ENCODE measurements around the gene PLD6. TPM values are rescaled to one million over a fixed set of nuclear protein-coding genes. Genes with fewer than 3 reads are reported as not detected.
A peak's percentile ranks its signal among the peaks of the same experiment; 100 is the strongest.

The PLD6 gene
- polyA plus RNA-seq, 1 donor (not counting 4 experiments of a cell fraction or from before 2014, with no cell fraction given): 1.6 TPM

GRCh38 chr17:17157041-17157440, 49.1 kb downstream of the PLD6 start:
- Histone ChIP-seq H3K36me3 (ENCODE audit: control insufficient read depth in 2 of 2, extremely low read depth in 1 of 2, insufficient read depth in 2 of 2, low read length in 2 of 2) (peaks cover 59% of the 10 kb centered on the region in 2 experiments), H3K4me3 (ENCODE audit: control insufficient read depth in 2 of 3, extremely low read depth in 1 of 3, insufficient read depth in 2 of 3, low read depth in 1 of 3, low read length in 3 of 3) (no peak overlapping the region), H3K9ac (ENCODE audit: control insufficient read depth, extremely low read depth, insufficient read depth, low read length) (peak overlapping the region; percentile 45), H4K20me1 (ENCODE audit: control insufficient read depth, extremely low read depth, insufficient read depth, low read length) (peaks cover 6% of the 10 kb centered on the region), H3K79me2 (ENCODE audit: control insufficient read depth, insufficient read depth, low read length) (peaks cover 2% of the 10 kb centered on the region), H3K27me3 (ENCODE audit: control insufficient read depth, extremely low read depth, insufficient read depth, low read length) (no peaks in the 10 kb centered on the region), H3K9me3 (ENCODE audit: control insufficient read depth, low read depth, low read length) (no peaks in the 10 kb centered on the region), H3K4me2 (ENCODE audit: control insufficient read depth, extremely low read depth, insufficient read depth, low read depth, low read length) (no peak overlapping the region), H3K9me1 (ENCODE audit: control insufficient read depth, extremely low read depth, insufficient read depth, low read length) (peaks cover 7% of the 10 kb centered on the region), H3K4me1 (ENCODE audit: control insufficient read depth, extremely low read depth, insufficient read depth, low read length) (peaks cover 37% of the 10 kb centered on the region), H3K27ac (ENCODE audit: control insufficient read depth, insufficient read depth, low read length) (peak overlapping the region; percentile 53), H2AFZ (ENCODE audit: control insufficient read depth, low read length) (no peak overlapping the region)
- no peak for TF ChIP-seq EZH2 (IDR thresholded peaks at IDR 0.05; ENCODE audit: low read length)
- TF ChIP-seq CTCF (optimal IDR thresholded peaks at IDR 0.05 in 1 of 3, IDR thresholded peaks at IDR 0.05 in 1 of 3, conservative IDR thresholded peaks at IDR 0.05 in 1 of 3; ENCODE audit: extremely low read depth in 1 of 3, insufficient read depth in 2 of 3, low read length in 3 of 3): no peak
- dilution Hi-C loops (cut with MboI; ENCODE audit: extremely low pct_ligation_motif_present, low sequenced_read_pairs): no loop called here
- FAIRE-seq (no peak), DNase-seq (ENCODE audit: low read depth, low spot score) (no peak)

GRCh38 chr17:17156511-17156910, 49.6 kb downstream of the PLD6 start:
- peak overlapping the region; percentile 53 for H3K27ac ChIP-seq (ENCODE audit: control insufficient read depth, insufficient read depth, low read length)
- no peak overlapping the region for H2AFZ ChIP-seq (ENCODE audit: control insufficient read depth, low read length)
- peaks cover 7% of the 10 kb centered on the region for H3K9me1 ChIP-seq (ENCODE audit: control insufficient read depth, extremely low read depth, insufficient read depth, low read length)
- H3K27me3 ChIP-seq (ENCODE audit: control insufficient read depth, extremely low read depth, insufficient read depth, low read length): no peaks in the 10 kb centered on the region
- dilution Hi-C loops (cut with MboI; ENCODE audit: extremely low pct_ligation_motif_present, low sequenced_read_pairs): no loop called here
- H3K9ac ChIP-seq (ENCODE audit: control insufficient read depth, extremely low read depth, insufficient read depth, low read length): peak overlapping the region; percentile 45
- peaks cover 6% of the 10 kb centered on the region for H4K20me1 ChIP-seq (ENCODE audit: control insufficient read depth, extremely low read depth, insufficient read depth, low read length)
- H3K9me3 ChIP-seq (ENCODE audit: control insufficient read depth, low read depth, low read length): no peaks in the 10 kb centered on the region
- no peak for DNase-seq (ENCODE audit: low read depth, low spot score)
- H3K4me2 ChIP-seq (ENCODE audit: control insufficient read depth, extremely low read depth, insufficient read depth, low read depth, low read length): peak overlapping the region; percentile 43
- H3K79me2 ChIP-seq (ENCODE audit: control insufficient read depth, insufficient read depth, low read length): peaks cover 2% of the 10 kb centered on the region
- H3K4me3 ChIP-seq (ENCODE audit: control insufficient read depth in 2 of 3, extremely low read depth in 1 of 3, insufficient read depth in 2 of 3, low read depth in 1 of 3, low read length in 3 of 3): no peak overlapping the region
- no peak for TF ChIP-seq CTCF (optimal IDR thresholded peaks at IDR 0.05 in 1 of 3, IDR thresholded peaks at IDR 0.05 in 1 of 3, conservative IDR thresholded peaks at IDR 0.05 in 1 of 3; ENCODE audit: extremely low read depth in 1 of 3, insufficient read depth in 2 of 3, low read length in 3 of 3)
- TF ChIP-seq EZH2 (IDR thresholded peaks at IDR 0.05; ENCODE audit: low read length): no peak
- H3K4me1 ChIP-seq (ENCODE audit: control insufficient read depth, extremely low read depth, insufficient read depth, low read length): peaks cover 42% of the 10 kb centered on the region
- H3K36me3 ChIP-seq (ENCODE audit: control insufficient read depth in 2 of 2, extremely low read depth in 1 of 2, insufficient read depth in 2 of 2, low read length in 2 of 2): peaks cover 54 to 55% of the 10 kb centered on the region in 2 experiments
- FAIRE-seq: no peak
